ENCODE measurements around the gene LGR5.
"Not testable (repeated sequence)": the region's sequence is repeated elsewhere in the genome, so short reads cannot be mapped to it uniquely, and the experiment has no call there.

The LGR5 gene

GRCh38 chr12:71546322-71546861 lies 106.8 kb downstream of the LGR5 start:
- no peak overlapping the region for H3K4me3 ChIP-seq (ENCODE audit: low read length)
- DNase-seq (ENCODE audit: low read depth), result no peak
- TF ChIP-seq CTCF (conservative IDR thresholded peaks at IDR 0.05; ENCODE audit: low read depth, low read length), result no peak

GRCh38 chr12:71548893-71549292 lies 109.3 kb downstream of the LGR5 start:
- H3K4me3 ChIP-seq (ENCODE audit: low read length), result no peak overlapping the region
- TF ChIP-seq CTCF (conservative IDR thresholded peaks at IDR 0.05; ENCODE audit: low read depth, low read length), result no peak
- no peak for DNase-seq (ENCODE audit: low read depth)

GRCh38 chr12:71551529-71551928 lies 111.9 kb downstream of the LGR5 start:
- peak; percentile 67 for TF ChIP-seq CTCF (conservative IDR thresholded peaks at IDR 0.05; ENCODE audit: low read depth, low read length)
- peak; percentile 18 for DNase-seq (ENCODE audit: low read depth)
- no peak overlapping the region for H3K4me3 ChIP-seq (ENCODE audit: low read length)

GRCh38 chr12:71552728-71553501 lies 113.3 kb downstream of the LGR5 start:
- TF ChIP-seq CTCF (conservative IDR thresholded peaks at IDR 0.05; ENCODE audit: low read depth, low read length), result no peak
- DNase-seq (ENCODE audit: low read depth), result no peak
- no peak overlapping the region for H3K4me3 ChIP-seq (ENCODE audit: low read length)

- no peak overlapping the region for H3K4me3 ChIP-seq (ENCODE audit: low read length)
- no peak for DNase-seq (ENCODE audit: low read depth)
- TF ChIP-seq CTCF (conservative IDR thresholded peaks at IDR 0.05; ENCODE audit: low read depth, low read length), result no peak
Measured at GRCh38 chr12:71555191-71555590, 115.6 kb downstream of the LGR5 start.

- DNase-seq (ENCODE audit: low read depth); H3K4me3 ChIP-seq (ENCODE audit: low read length): not testable (repeated sequence)
Measured at GRCh38 chr12:71555789-71556188, 116.2 kb downstream of the LGR5 start.

GRCh38 chr12:71556448-71556847 lies 116.8 kb downstream of the LGR5 start:
- no peak overlapping the region for H3K4me3 ChIP-seq (ENCODE audit: low read length)
- DNase-seq (ENCODE audit: low read depth), result no peak
- TF ChIP-seq CTCF (conservative IDR thresholded peaks at IDR 0.05; ENCODE audit: low read depth, low read length), result no peak
